ENCODE measurements around the gene ZMYND8.

The ZMYND8 gene

DNA sequence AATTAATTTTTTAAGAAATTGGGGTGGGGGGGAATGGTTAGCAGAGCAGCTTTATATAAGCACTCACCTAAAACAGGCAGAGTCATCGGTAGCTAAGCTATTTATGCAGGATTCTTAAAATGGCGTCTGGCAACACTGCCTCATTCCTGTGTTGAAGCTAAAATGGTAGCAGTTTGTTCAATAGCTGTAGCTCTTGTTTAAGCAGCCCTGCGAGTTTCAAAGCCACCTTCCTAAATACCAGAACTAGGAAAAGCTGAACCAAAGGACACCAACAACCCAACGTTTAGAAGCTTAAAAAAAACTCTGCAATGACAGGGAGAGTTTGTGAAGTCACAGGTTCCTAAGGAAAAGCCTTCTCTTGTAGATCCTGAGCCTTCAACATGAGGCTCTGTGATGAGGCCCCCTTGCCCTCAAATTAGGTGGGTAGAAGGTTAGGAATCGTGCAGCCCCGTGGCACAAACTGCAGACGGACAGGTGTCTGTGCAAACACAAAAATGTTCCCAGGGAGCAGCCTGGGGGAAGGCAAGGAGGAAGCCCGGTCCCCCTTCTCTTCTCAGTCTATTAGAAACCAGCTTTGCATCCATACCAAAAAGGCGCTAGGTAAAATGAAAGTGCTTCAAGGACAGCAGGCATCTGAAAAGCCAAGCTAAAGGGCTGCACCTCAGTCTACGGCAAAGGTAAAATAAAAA lies 4.7 kb downstream of the ZMYND8 start (continued):
- TF ChIP-seq, protein P1, sequence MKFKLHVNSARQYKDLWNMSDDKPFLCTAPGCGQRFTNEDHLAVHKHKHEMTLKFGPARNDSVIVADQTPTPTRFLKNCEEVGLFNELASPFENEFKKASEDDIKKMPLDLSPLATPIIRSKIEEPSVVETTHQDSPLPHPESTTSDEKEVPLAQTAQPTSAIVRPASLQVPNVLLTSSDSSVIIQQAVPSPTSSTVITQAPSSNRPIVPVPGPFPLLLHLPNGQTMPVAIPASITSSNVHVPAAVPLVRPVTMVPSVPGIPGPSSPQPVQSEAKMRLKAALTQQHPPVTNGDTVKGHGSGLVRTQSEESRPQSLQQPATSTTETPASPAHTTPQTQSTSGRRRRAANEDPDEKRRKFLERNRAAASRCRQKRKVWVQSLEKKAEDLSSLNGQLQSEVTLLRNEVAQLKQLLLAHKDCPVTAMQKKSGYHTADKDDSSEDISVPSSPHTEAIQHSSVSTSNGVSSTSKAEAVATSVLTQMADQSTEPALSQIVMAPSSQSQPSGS (tag by site-specific recombination; IDR thresholded peaks at IDR 0.05; ENCODE audit: low read depth): no peak
- TF ChIP-seq ZFP37 (tag by site-specific recombination; IDR thresholded peaks at IDR 0.05) (no peak), MEIS1 (CRISPR knock-in tag; IDR thresholded peaks at IDR 0.05; ENCODE audit: borderline replicate concordance) (no peak), YY1 (tag by site-specific recombination; IDR thresholded peaks at IDR 0.05) (peak; percentile 51; the same call in 1 of the 2 replicates), ZSCAN30 (tag by site-specific recombination; IDR thresholded peaks at IDR 0.05) (no peak), KLF10 (tag by site-specific recombination; IDR thresholded peaks at IDR 0.05) (no peak)
- TF ChIP-seq, protein P2, sequence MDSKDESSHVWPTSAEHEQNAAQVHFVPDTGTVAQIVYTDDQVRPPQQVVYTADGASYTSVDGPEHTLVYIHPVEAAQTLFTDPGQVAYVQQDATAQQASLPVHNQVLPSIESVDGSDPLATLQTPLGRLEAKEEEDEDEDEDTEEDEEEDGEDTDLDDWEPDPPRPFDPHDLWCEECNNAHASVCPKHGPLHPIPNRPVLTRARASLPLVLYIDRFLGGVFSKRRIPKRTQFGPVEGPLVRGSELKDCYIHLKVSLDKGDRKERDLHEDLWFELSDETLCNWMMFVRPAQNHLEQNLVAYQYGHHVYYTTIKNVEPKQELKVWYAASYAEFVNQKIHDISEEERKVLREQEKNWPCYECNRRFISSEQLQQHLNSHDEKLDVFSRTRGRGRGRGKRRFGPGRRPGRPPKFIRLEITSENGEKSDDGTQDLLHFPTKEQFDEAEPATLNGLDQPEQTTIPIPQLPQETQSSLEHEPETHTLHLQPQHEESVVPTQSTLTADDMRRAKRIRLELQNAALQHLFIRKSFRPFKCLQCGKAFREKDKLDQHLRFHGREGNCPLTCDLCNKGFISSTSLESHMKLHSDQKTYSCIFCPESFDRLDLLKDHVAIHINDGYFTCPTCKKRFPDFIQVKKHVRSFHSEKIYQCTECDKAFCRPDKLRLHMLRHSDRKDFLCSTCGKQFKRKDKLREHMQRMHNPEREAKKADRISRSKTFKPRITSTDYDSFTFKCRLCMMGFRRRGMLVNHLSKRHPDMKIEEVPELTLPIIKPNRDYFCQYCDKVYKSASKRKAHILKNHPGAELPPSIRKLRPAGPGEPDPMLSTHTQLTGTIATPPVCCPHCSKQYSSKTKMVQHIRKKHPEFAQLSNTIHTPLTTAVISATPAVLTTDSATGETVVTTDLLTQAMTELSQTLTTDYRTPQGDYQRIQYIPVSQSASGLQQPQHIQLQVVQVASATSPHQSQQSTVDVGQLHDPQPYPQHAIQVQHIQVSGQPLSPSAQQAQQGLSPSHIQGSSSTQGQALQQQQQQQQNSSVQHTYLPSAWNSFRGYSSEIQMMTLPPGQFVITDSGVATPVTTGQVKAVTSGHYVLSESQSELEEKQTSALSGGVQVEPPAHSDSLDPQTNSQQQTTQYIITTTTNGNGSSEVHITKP (tag by site-specific recombination; IDR thresholded peaks at IDR 0.05): no peak
- TF ChIP-seq, protein P3, sequence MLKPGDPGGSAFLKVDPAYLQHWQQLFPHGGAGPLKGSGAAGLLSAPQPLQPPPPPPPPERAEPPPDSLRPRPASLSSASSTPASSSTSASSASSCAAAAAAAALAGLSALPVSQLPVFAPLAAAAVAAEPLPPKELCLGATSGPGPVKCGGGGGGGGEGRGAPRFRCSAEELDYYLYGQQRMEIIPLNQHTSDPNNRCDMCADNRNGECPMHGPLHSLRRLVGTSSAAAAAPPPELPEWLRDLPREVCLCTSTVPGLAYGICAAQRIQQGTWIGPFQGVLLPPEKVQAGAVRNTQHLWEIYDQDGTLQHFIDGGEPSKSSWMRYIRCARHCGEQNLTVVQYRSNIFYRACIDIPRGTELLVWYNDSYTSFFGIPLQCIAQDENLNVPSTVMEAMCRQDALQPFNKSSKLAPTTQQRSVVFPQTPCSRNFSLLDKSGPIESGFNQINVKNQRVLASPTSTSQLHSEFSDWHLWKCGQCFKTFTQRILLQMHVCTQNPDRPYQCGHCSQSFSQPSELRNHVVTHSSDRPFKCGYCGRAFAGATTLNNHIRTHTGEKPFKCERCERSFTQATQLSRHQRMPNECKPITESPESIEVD (tag by site-specific recombination; IDR thresholded peaks at IDR 0.05): no peak

DNA sequence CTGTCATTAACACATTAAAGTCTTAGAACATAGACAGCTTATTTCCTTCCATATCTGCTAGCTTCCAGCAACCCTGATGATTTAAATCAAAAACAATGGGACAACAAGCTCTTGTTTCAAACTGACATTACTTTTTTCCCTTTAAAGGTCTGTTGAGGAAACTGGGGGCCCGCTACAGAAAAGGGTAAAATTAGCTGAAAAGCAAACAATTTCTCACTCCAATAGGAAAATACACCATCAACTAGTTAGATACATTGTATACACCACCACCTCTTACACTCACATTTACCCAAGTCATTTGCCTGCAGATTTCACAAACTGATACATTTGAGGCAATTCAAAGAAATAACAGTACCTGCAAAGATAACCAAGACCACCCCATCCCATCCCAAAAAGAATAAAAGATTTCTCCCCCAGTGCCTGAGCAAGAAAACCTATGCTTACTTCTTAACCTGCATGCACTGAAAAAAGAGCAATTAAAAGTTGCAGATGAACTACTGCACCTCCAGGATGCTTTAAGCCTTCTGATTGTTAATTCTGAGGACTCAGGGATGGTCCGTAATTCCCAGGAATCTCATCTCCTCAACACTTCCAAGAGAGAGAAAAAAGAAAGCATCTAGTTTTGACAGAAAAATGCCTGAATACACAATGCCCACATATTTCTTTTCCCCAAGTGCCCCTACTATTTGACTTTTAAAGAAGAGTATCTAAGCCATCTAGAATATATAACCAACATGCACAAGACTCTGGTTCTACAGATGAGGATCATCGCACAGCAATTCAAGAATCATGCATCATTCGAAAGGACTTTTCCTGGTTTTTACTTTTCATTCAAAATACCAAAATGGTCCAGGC lies 5.6 kb downstream of the ZMYND8 start:
- no peak overlapping the region for H3K27ac ChIP-seq (ENCODE audit: extremely low read depth, low read depth, low read length)
- peaks cover 0 to 35% of the 10 kb centered on the region in 2 experiments; a peak in 2 of 3 replicates for H3K36me3 ChIP-seq (ENCODE audit: control insufficient read depth in 2 of 2, insufficient read depth in 1 of 2, low read length in 2 of 2)
- peaks cover 47% of the 10 kb centered on the region for H3K4me1 ChIP-seq (ENCODE audit: control insufficient read depth, insufficient read depth, low read length)
- no peak for TF ChIP-seq GLIS2 (tag by site-specific recombination; IDR thresholded peaks at IDR 0.05)
- TF ChIP-seq, protein P2 (tag by site-specific recombination; IDR thresholded peaks at IDR 0.05): no peak
- TF ChIP-seq, protein P4, sequence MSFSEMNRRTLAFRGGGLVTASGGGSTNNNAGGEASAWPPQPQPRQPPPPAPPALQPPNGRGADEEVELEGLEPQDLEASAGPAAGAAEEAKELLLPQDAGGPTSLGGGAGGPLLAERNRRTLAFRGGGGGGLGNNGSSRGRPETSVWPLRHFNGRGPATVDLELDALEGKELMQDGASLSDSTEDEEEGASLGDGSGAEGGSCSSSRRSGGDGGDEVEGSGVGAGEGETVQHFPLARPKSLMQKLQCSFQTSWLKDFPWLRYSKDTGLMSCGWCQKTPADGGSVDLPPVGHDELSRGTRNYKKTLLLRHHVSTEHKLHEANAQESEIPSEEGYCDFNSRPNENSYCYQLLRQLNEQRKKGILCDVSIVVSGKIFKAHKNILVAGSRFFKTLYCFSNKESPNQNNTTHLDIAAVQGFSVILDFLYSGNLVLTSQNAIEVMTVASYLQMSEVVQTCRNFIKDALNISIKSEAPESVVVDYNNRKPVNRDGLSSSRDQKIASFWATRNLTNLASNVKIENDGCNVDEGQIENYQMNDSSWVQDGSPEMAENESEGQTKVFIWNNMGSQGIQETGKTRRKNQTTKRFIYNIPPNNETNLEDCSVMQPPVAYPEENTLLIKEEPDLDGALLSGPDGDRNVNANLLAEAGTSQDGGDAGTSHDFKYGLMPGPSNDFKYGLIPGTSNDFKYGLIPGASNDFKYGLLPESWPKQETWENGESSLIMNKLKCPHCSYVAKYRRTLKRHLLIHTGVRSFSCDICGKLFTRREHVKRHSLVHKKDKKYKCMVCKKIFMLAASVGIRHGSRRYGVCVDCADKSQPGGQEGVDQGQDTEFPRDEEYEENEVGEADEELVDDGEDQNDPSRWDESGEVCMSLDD (tag by site-specific recombination; IDR thresholded peaks at IDR 0.05): no peak
- peak; percentile 82 for TF ChIP-seq ZNF10 (tag by site-specific recombination; IDR thresholded peaks at IDR 0.05)
- TF ChIP-seq ZNF426 (tag by site-specific recombination; IDR thresholded peaks at IDR 0.05): 0 out of 2 replicates have a peak, but pooled peaks have one; percentile 1
- TF ChIP-seq ZNF571 (tag by site-specific recombination; IDR thresholded peaks at IDR 0.05): no peak
- no peak for TF ChIP-seq ZNF223 (tag by site-specific recombination; IDR thresholded peaks at IDR 0.05)
- peak; percentile 70 for TF ChIP-seq ZBTB17 (tag by site-specific recombination; IDR thresholded peaks at IDR 0.05)
- no peak for TF ChIP-seq ZSCAN16 (tag by site-specific recombination; IDR thresholded peaks at IDR 0.05)
- ChIA-PET POLR2A (interaction anchor here (0.9 kb wide), 1 partner anchor 10 kb away, joined by 3 read pairs; no protein-coding TSS in a partner anchor), CTCF (interaction anchor here (0.7 to 1.5 kb wide), 6 partner anchors 30 to 224 kb away, joined by 3 to 8 read pairs (median 3); no protein-coding TSS in a partner anchor)
- H3K4me3 ChIP-seq (ENCODE audit: low read depth, low read length): no peak overlapping the region
- no peaks in the 10 kb centered on the region for H3K9me3 ChIP-seq (ENCODE audit: control insufficient read depth, insufficient read depth, low read depth, low read length)

All from HEK293 (cell line).